Measurements from ENCODE around the gene ZBTB17. TPM values are rescaled to one million over a fixed set of nuclear protein-coding genes. Genes with fewer than 3 reads are reported as not detected.

The ZBTB17 gene
- total and polyA plus RNA-seq, 2 of the 8 experiments (the other 6 are each of a cell fraction or from before 2014, with no cell fraction given) = 24.7 to 36.2 TPM

GRCh38 chr1:16017076-16017460, 41.2 kb upstream of the ZBTB17 start (continued):
- TF ChIP-seq, protein P1, sequence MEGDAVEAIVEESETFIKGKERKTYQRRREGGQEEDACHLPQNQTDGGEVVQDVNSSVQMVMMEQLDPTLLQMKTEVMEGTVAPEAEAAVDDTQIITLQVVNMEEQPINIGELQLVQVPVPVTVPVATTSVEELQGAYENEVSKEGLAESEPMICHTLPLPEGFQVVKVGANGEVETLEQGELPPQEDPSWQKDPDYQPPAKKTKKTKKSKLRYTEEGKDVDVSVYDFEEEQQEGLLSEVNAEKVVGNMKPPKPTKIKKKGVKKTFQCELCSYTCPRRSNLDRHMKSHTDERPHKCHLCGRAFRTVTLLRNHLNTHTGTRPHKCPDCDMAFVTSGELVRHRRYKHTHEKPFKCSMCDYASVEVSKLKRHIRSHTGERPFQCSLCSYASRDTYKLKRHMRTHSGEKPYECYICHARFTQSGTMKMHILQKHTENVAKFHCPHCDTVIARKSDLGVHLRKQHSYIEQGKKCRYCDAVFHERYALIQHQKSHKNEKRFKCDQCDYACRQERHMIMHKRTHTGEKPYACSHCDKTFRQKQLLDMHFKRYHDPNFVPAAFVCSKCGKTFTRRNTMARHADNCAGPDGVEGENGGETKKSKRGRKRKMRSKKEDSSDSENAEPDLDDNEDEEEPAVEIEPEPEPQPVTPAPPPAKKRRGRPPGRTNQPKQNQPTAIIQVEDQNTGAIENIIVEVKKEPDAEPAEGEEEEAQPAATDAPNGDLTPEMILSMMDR (IDR thresholded peaks at IDR 0.05; ENCODE audit: control extremely low read depth in 1 of 3, insufficient read depth in 1 of 3, low read depth in 1 of 3, low read length in 3 of 3) = no peak
- TF ChIP-seq SIX5 (IDR thresholded peaks at IDR 0.05; ENCODE audit: low read depth, low read length) (no peak), ASH2L (IDR thresholded peaks at IDR 0.05; ENCODE audit: low read length) (no peak), TCF12 (IDR thresholded peaks at IDR 0.05; ENCODE audit: low read depth, low read length) (no peak), KDM4A (IDR thresholded peaks at IDR 0.05; ENCODE audit: low read depth, low read length, severe bottlenecking) (no peak), JUN (IDR thresholded peaks at IDR 0.05; ENCODE audit: low read depth, low read length) (no peak), PHF8 (conservative IDR thresholded peaks at IDR 0.05; ENCODE audit: low read depth, low read length) (no peak)

Measured in H1 (cell line).